Pancreas (tissue), 10 donors: ENCODE measurements around the gene SLC66A1. TPM values are rescaled to one million over a fixed set of nuclear protein-coding genes. Genes with fewer than 3 reads are reported as not detected.

Experiments used
- ATAC-seq, 4 donors: fragments of 200-7000 bp; cut with Tn5 transposase; one replicate each; pipeline versions ENCODE4 v1.8.0 to v1.9.1; 2020; ENCODE audit warnings: mild to moderate bottlenecking in 4 of 4, moderate library complexity in 4 of 4
- DNase-seq, 6 donors: peaks; one replicate each; pipeline ENCODE4 v3.0.0-alpha.2; 2020
- FAIRE-seq: peaks from 2 replicates; lab custom pipeline; 2012; peaks lifted over from hg19 to GRCh38; lab: Jason Lieb, UNC
- H3K27ac ChIP-seq, 4 donors: fragments of 200-600 bp; sonication (generic); 1 replicate in 3 of 4; 2 replicates in 1 of 4; pipeline versions ENCODE4 v1.5.0 to v1.8.0; 2020
- H3K27me3 ChIP-seq, 4 donors: fragments of 200-600 bp; one replicate each; pipeline ENCODE4 v1.8.0; 2021
- H3K36me3 ChIP-seq, 3 donors: fragments of 200-600 bp; sonication (generic) in 1 of 3; one replicate each; pipeline versions ENCODE4 v1.5.0 to v1.8.0; 2020 to 2021
- H3K4me1 ChIP-seq, 3 donors: fragments of 200-600 bp; one replicate each; pipeline ENCODE4 v1.8.0; 2021
- H3K4me3 ChIP-seq, 4 donors: fragments of 200-600 bp; sonication (generic) in 2 of 4; one replicate each; pipeline versions ENCODE4 v1.5.0 to v1.8.0; 2020 to 2021
- H3K9me3 ChIP-seq, 4 donors: fragments of 200-600 bp; one replicate each; pipeline ENCODE4 v1.8.0; 2021
- WGBS, 2 donors: extraction: QIAGEN DNeasy Blood & Tissue Kit; methylation state at CpG; one replicate each; pipeline ENCODE4 v1.1.7; 2013; 5-methylcytosine and 5-hydroxymethylcytosine counted together
- intact Hi-C, 3 donors: fragments of 100-400 bp; cut with DNase I; formaldehyde crosslinking; loops; one replicate each; pipeline versions ENCODE4 v1.11.1 to v1.14.2; 2022
- polyA plus RNA-seq, 2 donors: library from polyadenylated mRNA; stranded (reverse); fragments of 200-250 nt; gene quantifications; one replicate each; pipeline ENCODE4 v1.2.3, GENCODE V29; 2013
- total RNA-seq, 6 donors: library from RNA; stranded (reverse); fragmentation: NEBNext Ultra II Directional in 4 of 6; extraction: Animal tissue kit (Norgen Biotek cat#: 25700) in 4 of 6; gene quantifications; one replicate each; pipeline versions ENCODE4 v1.2.1 to v1.2.4, GENCODE V29; 2021 to 2023
- TF ChIP-seq, protein P1 (sequence below), 4 donors: fragments of 200-600 bp; sonication (generic) in 3 of 4; IDR thresholded peaks; one replicate each; pipeline versions ENCODE4 v1.5.0 to v1.8.0; 2021; ENCODE audit warnings: antibody characterized with exemption in 4 of 4
- donor health status: healthy with polysubstance abuse.
- donor health status: DM: no; HTN: no; CAD: no; lungs with moderate emphysema.
- donor health status: DM: no; HTN: no; CAD: no.
- donor health status: control.
- donor health status: control.
- donor health status: Bipolar disorder and iron deficiency.
- donor health status: DM: yes; HTN: yes; CAD: no.
- donor health status: DM: no; HTN: no; CAD: no.
- donor health status: DM: no; HTN: no; CAD: no.
- donor health status: DM: yes; HTN: yes; CAD: no.

Gene SLC66A1
- total and polyA plus RNA-seq, 8 donors = 6.4 to 26.1 (median 8.7) TPM

DNA sequence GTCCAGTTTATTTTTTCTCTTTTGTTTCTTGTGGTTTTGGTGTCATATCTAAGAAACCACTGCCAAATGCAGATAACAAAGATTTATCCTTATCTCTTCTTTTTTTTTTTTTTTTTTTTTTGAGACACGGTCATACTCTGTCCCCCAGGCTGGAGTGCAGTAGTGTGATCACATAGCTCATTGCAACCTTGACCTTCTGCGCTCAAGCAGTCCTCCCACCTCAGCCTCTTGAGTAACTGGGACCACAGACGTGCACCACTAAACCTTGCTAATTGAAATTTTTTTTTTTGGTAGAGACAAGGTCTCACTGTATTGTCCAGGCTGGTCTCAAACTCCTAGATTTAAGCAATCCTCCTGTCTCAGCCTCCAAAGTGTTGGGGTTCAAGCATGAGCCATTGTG is 8.9 kb downstream of the SLC66A1 start:
- no peaks in the 10 kb centered on the region for H3K4me1 ChIP-seq
- H3K9me3 ChIP-seq = no peaks in the 10 kb centered on the region
- TF ChIP-seq, protein P1, sequence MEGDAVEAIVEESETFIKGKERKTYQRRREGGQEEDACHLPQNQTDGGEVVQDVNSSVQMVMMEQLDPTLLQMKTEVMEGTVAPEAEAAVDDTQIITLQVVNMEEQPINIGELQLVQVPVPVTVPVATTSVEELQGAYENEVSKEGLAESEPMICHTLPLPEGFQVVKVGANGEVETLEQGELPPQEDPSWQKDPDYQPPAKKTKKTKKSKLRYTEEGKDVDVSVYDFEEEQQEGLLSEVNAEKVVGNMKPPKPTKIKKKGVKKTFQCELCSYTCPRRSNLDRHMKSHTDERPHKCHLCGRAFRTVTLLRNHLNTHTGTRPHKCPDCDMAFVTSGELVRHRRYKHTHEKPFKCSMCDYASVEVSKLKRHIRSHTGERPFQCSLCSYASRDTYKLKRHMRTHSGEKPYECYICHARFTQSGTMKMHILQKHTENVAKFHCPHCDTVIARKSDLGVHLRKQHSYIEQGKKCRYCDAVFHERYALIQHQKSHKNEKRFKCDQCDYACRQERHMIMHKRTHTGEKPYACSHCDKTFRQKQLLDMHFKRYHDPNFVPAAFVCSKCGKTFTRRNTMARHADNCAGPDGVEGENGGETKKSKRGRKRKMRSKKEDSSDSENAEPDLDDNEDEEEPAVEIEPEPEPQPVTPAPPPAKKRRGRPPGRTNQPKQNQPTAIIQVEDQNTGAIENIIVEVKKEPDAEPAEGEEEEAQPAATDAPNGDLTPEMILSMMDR (IDR thresholded peaks at IDR 0.05) = no peak
- intact Hi-C loops = no loop called here
- H3K27me3 ChIP-seq = no peaks in the 10 kb centered on the region
- DNase-seq = no peak
- H3K36me3 ChIP-seq = peaks cover 0 to 25% (median 3%) of the 10 kb centered on the region in 3 donors
- no peak overlapping the region for H3K27ac ChIP-seq
- 82 to 83% methylated on average over 3 of the region's 3 CpGs for WGBS, 2 donors
- FAIRE-seq = no peak
- ATAC-seq = no peak
- H3K4me3 ChIP-seq = no peak overlapping the region

DNA sequence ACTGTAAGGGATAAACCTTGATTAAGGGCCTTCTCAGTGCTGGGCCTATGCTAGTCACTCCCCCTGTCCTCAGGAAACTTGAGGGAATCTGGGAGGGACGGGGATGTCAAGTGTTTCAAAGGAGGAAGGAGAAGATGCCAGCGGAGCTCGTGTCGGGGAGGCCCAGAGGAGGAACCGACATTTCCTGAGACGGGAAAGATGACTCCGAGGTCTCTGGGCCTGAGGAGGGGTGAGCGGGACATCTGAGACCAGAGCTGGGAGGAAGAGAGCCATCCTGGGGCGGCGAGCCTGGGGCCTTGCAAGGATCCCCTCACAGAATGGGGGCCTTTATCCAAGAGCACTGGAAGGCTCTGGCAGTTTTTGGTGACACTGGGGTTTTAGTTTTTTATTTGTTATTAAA is 10.4 kb downstream of the SLC66A1 start:
- intact Hi-C loops = no loop called here
- Histone ChIP-seq H3K36me3 (peaks cover 0 to 37% (median 3%) of the 10 kb centered on the region in 3 donors), H3K27ac (no peak overlapping the region), H3K9me3 (no peaks in the 10 kb centered on the region), H3K4me1 (no peaks in the 10 kb centered on the region), H3K27me3 (no peaks in the 10 kb centered on the region), H3K4me3 (no peak overlapping the region)
- ATAC-seq = no peak
- FAIRE-seq = no peak
- 78 to 89% methylated on average over 10 of the region's 10 CpGs for WGBS, 2 donors
- peak in 1 of 6 donors; percentile 36 for DNase-seq
- TF ChIP-seq, protein P1 (IDR thresholded peaks at IDR 0.05) = no peak

DNA sequence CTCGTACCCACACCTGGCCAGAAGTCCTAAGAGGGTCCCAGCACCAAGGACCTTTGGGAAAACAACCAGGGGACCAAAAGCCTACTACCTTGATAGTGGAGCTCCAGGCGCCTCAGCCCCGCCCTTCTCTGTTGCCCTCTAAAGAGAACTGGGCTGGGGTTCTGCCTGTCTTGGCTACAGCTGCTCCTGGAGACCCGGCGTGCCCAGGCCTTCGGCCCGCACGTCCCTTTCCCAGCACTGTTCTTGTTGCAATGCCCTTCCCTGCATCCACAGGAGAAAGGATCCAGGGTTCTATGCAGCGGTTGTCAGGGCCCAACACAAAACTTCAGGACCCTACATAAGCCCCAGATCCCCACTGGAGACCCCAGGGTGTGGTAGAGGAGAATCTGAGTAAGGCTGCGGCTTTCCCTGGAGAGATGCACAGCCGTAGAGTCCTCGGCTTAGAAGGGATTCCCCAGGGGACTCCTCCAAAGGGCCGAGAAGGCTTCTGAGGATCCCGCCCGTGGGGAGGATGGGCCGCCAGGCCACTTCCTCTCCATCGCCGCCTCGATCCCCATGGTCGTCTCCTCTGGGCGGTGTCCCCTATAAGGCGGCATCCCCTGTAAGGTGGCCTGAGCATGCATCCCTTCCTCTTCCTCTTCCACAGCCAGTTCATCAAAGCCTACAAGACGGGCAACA is 12.0 kb downstream of the SLC66A1 start:
- 90 to 92% methylated on average over 23 of the region's 23 CpGs for WGBS, 2 donors
- H3K36me3 ChIP-seq = peaks cover 0 to 46% (median 3%) of the 10 kb centered on the region in 3 donors
- no peak for FAIRE-seq
- intact Hi-C loops = no loop called here
- no peak overlapping the region for H3K4me3 ChIP-seq
- no peaks in the 10 kb centered on the region for H3K9me3 ChIP-seq
- peak in 1 of 6 donors; percentile 43 for DNase-seq
- H3K27me3 ChIP-seq = no peaks in the 10 kb centered on the region
- no peak for ATAC-seq
- TF ChIP-seq, protein P1 (IDR thresholded peaks at IDR 0.05) = no peak
- no peak overlapping the region for H3K27ac ChIP-seq
- H3K4me1 ChIP-seq = no peaks in the 10 kb centered on the region

DNA sequence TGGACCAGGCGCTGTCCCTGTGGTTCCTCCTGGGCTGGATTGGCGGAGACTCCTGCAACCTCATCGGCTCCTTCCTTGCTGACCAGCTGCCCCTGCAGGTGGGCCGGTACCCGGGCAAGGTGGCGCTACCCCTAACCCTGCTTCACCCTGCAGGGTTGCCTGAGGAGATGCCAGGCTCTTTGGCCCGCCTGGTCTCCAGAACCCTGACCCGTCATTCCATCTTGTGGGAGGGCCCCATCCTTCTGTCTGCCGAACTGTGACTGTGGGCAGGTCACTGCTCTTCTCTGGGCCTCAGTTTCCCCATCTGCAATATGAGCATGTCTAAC is 12.5 kb downstream of the SLC66A1 start:
- TF ChIP-seq, protein P1 (IDR thresholded peaks at IDR 0.05) = no peak
- Histone ChIP-seq H3K4me3 (no peak overlapping the region), H3K9me3 (no peaks in the 10 kb centered on the region), H3K4me1 (no peaks in the 10 kb centered on the region), H3K36me3 (peaks cover 0 to 46% (median 3%) of the 10 kb centered on the region in 3 donors), H3K27ac (no peak overlapping the region), H3K27me3 (no peaks in the 10 kb centered on the region)
- DNase-seq (peak in 1 of 6 donors; percentile 51), FAIRE-seq (no peak), ATAC-seq (no peak)
- 95 to 96% methylated on average over 9 of the region's 9 CpGs for WGBS, 2 donors
- intact Hi-C loops = no loop called here

DNA sequence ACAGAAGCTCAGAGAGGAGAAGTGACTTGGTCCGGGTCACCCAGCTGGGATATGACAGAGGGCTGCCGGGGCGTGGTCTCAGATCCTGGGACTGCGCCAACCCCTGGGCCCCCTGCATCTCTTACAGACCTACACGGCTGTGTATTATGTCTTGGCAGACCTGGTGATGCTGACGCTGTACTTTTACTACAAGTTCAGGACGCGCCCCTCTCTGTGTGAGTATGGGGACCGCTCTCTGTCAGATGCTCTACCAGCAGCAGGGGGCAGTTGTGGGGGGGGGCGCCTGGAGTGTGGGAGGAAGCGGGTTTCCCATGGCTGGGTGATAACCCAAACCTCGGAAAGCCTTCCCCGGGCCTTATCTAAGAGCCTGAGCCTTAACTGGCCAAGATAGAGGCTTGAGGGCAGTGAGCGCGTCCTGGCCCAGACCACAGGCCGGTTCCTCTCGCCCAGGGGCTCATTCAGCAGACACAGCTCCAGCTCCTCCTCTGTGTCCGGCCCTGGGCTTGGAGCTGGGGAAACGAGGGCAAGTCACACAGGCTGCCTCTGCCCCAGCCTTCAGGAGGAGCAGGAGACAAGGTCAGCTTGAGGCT is 13.3 kb downstream of the SLC66A1 start:
- peak in 1 of 6 donors; percentile 54 for DNase-seq
- intact Hi-C loops = no loop called here
- TF ChIP-seq, protein P1 (IDR thresholded peaks at IDR 0.05) = no peak
- H3K27ac ChIP-seq = no peak overlapping the region
- WGBS, 2 donors = 88 to 91% methylated on average over 19 of the region's 19 CpGs
- peaks cover 0 to 46% (median 3%) of the 10 kb centered on the region in 3 donors for H3K36me3 ChIP-seq
- no peak for ATAC-seq
- no peak for FAIRE-seq
- H3K27me3 ChIP-seq = no peaks in the 10 kb centered on the region
- no peaks in the 10 kb centered on the region for H3K4me1 ChIP-seq
- no peak overlapping the region for H3K4me3 ChIP-seq
- H3K9me3 ChIP-seq = no peaks in the 10 kb centered on the region
